Tibial artery (tissue), 4 donors: ENCODE results near the gene ZNF44.

ENCODE experiments used
- DNase-seq, 2 donors: peaks; one replicate each; pipeline ENCODE4 v3.0.0-alpha.2; 2019
- H3K27ac ChIP-seq, 2 donors: fragments of 200-600 bp; sonication (generic) in 1 of 2; 1 replicate in 1 of 2; 2 replicates in 1 of 2; pipeline ENCODE4 v1.5.1; 2018 to 2019; ENCODE audit warnings: mild to moderate bottlenecking in 1 of 2
- H3K27me3 ChIP-seq, 2 donors: fragments of 200-600 bp; sonication (generic) in 1 of 2; one replicate each; pipeline versions ENCODE4 v1.5.1 to v1.6.0; 2016 to 2019
- H3K36me3 ChIP-seq, 3 donors: fragments of 200-600 bp; sonication (generic) in 2 of 3; one replicate each; pipeline ENCODE4 v1.5.1; 2016 to 2019; ENCODE audit warnings: mild to moderate bottlenecking in 2 of 3
- H3K4me1 ChIP-seq, 4 donors: fragments of 200-600 bp; sonication (generic) in 2 of 4; 1 replicate in 3 of 4; 2 replicates in 1 of 4; pipeline ENCODE4 v1.5.1; 2016 to 2019
- H3K4me3 ChIP-seq, 2 donors: fragments of 200-600 bp; sonication (generic) in 1 of 2; 1 replicate in 1 of 2; 2 replicates in 1 of 2; pipeline ENCODE4 v1.5.1; 2018 to 2019; ENCODE audit warnings: mild to moderate bottlenecking in 2 of 2
- H3K9me3 ChIP-seq, 3 donors: fragments of 200-600 bp; sonication (generic) in 1 of 3; one replicate each; pipeline ENCODE4 v1.5.1; 2016 to 2019
- intact Hi-C: fragments of 100-400 bp; cut with DNase I; formaldehyde crosslinking; loops from one replicate; pipeline ENCODE4 v1.15.0; 2023; ENCODE audit warnings: low total_unique reads
- TF ChIP-seq, protein P1 (sequence below), 2 experiments: fragments of 200-600 bp in 1 of 2; fragments of 450-650 bp in 1 of 2; IDR thresholded peaks; one replicate each; pipeline ENCODE4 v1.5.1; 2017 to 2019; ENCODE audit warnings: antibody characterized with exemption in 2 of 2, mild to moderate bottlenecking in 1 of 2, moderate library complexity in 1 of 2

The ZNF44 gene

DNA sequence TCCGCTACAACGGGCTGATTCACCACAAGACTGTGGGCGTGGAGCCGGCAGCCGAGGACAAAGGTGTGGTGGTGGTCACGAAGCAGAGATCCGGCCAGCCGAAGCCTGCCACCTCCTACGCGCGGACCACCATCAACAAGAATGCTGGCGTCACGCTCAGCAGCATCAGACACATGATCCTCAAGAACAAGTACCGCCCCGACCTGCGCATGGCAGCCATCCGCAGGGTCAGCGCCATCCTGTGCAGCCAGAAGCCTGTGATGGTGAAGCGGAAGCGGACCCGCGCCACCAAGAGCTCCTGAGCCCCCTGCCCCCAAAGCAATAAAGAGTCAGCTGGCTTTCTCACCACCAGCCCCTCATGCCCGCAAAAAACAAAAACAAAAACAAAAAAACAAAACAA, 34.4 kb downstream of the ZNF44 start:
- TF ChIP-seq, protein P1, sequence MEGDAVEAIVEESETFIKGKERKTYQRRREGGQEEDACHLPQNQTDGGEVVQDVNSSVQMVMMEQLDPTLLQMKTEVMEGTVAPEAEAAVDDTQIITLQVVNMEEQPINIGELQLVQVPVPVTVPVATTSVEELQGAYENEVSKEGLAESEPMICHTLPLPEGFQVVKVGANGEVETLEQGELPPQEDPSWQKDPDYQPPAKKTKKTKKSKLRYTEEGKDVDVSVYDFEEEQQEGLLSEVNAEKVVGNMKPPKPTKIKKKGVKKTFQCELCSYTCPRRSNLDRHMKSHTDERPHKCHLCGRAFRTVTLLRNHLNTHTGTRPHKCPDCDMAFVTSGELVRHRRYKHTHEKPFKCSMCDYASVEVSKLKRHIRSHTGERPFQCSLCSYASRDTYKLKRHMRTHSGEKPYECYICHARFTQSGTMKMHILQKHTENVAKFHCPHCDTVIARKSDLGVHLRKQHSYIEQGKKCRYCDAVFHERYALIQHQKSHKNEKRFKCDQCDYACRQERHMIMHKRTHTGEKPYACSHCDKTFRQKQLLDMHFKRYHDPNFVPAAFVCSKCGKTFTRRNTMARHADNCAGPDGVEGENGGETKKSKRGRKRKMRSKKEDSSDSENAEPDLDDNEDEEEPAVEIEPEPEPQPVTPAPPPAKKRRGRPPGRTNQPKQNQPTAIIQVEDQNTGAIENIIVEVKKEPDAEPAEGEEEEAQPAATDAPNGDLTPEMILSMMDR (IDR thresholded peaks at IDR 0.05), result no peak
- Histone ChIP-seq H3K4me1 (no peaks in the 10 kb centered on the region), H3K27me3 (no peaks in the 10 kb centered on the region), H3K27ac (no peak overlapping the region), H3K9me3 (peaks cover 0 to 71% (median 10%) of the 10 kb centered on the region in 3 donors), H3K4me3 (no peak overlapping the region), H3K36me3 (no peaks in the 10 kb centered on the region)
- intact Hi-C loops, result no loop called here
- DNase-seq, result no peak

DNA sequence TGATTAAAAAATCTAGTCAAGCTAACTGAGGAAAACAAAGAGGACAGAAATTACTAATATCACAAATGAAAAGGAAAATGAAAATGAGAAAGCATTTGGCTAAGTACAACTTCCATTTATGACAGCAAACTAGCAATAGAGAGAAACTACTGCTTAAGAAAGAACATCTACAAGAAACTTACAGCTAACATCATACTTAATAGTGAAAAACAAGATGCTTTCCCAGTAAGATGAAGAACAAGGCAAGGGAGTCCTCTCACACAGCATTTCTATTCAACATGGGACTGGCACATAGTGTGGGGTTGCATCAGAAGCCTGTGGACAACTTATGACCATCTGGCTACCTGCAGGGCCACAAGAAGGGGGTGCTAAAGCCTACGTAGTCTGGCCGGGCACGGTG, 39.3 kb downstream of the ZNF44 start:
- H3K9me3 ChIP-seq, result peaks cover 0 to 76% (median 9%) of the 10 kb centered on the region in 3 donors
- TF ChIP-seq, protein P1 (IDR thresholded peaks at IDR 0.05), result no peak
- intact Hi-C loops, result no loop called here
- no peak overlapping the region for H3K4me3 ChIP-seq
- H3K36me3 ChIP-seq, result peaks cover 4 to 20% (median 8%) of the 10 kb centered on the region in 3 donors
- DNase-seq, result no peak
- no peaks in the 10 kb centered on the region for H3K4me1 ChIP-seq
- H3K27ac ChIP-seq, result no peak overlapping the region
- H3K27me3 ChIP-seq, result no peaks in the 10 kb centered on the region

DNA sequence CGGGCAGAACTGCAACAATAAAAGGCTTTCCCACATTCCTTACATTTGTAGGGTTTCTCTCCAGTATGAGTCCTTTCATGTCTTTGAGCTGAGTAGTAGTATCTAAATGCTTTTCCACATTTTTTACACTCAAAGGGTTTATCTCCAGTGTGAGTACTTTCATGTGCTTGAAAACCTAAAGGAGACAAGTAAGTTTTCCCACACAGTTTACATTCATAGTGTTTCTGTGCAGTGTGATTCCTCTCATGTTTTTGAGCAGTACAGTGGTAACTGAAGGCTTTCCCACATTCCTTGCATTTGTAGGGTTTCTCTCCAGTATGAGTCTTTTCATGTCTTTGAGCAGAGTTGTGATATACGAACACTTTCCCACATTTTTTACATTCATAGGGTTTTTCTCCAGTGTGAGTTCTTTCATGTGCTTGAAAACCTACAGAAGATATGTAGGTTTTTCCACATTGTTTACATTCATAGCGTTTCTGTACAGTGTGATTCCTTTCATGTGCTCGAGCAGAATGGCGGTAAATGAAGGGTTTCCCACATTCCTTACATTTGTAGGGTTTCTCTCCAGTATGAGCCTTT, 47.0 kb downstream of the ZNF44 start:
- Histone ChIP-seq H3K27ac (no peak overlapping the region), H3K4me1 (no peaks in the 10 kb centered on the region), H3K36me3 (peaks cover 53 to 82% (median 60%) of the 10 kb centered on the region in 3 donors), H3K9me3 (peaks cover 0 to 76% (median 27%) of the 10 kb centered on the region in 3 donors), H3K4me3 (no peak overlapping the region), H3K27me3 (no peaks in the 10 kb centered on the region)
- TF ChIP-seq, protein P1 (IDR thresholded peaks at IDR 0.05), result no peak
- intact Hi-C loops, result no loop called here
- no peak for DNase-seq

DNA sequence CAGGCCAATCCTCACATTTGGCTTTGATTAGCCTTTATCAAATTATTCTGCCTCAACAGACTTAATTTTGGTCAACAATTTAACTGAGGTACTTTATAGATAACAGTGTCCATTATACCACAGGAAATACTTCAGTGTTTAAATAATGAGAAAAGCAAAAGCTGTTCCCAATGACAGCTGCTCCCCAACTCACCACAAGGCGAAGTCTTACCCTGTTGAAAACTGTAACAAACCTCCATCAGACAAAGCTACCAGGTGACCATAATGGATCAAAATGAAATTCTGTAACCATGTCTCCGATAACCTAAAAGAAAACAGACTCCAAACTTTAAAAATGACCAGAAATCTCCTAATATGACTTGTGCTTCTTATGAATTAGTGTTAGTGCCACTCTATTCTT, 50.3 kb downstream of the ZNF44 start:
- Histone ChIP-seq H3K4me3 (no peak overlapping the region), H3K4me1 (no peaks in the 10 kb centered on the region), H3K36me3 (peaks cover 46 to 80% (median 62%) of the 10 kb centered on the region in 3 donors), H3K9me3 (peaks cover 0 to 49% (median 27%) of the 10 kb centered on the region in 3 donors), H3K27ac (no peak overlapping the region), H3K27me3 (no peaks in the 10 kb centered on the region)
- intact Hi-C loops, result no loop called here
- no peak for DNase-seq
- TF ChIP-seq, protein P1 (IDR thresholded peaks at IDR 0.05), result no peak

DNA sequence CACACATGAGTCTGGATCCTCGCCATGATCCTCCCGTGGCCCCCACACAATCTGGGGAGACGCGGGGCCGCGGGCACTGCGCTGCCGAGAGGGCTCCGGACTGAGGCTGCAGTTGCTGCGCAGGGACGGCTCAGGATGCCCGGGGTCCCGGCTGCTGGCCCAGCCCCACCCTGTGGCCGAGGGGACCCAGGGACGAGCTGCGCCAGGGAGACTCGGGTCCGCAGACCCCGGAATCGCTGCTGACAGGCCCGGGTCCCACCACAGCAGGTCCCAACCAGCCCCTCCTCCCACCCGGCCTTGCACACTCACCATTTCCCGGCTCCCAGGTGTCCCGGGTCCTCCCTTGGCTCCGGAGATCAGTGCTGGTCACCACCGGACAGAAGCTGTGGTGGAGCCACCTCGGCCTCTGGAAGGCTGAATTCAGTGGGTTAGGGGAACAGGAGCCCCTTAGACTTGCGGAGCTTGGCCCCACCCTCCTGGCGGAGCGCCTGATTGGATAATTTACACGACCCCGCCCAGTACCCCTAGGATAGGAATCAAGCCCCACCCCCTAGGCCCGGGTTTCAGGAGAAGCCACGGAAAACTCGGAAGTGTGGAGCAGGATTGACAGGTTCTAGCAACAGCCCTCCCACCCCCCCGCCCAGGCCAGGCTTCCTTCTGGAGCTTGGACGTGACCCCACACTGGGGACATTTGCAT, 57.4 kb downstream of the ZNF44 start:
- Histone ChIP-seq H3K9me3 (peaks cover 0 to 13% (median 0%) of the 10 kb centered on the region in 3 donors), H3K27me3 (no peaks in the 10 kb centered on the region), H3K27ac (no peak overlapping the region), H3K4me3 (no peak overlapping the region), H3K4me1 (no peaks in the 10 kb centered on the region), H3K36me3 (peaks cover 12 to 52% (median 47%) of the 10 kb centered on the region in 3 donors)
- TF ChIP-seq, protein P1 (IDR thresholded peaks at IDR 0.05), result no peak
- no peak for DNase-seq
- intact Hi-C loops, result no loop called here
